Measurements from ENCODE around the gene N4BP2L2.

The N4BP2L2 gene

DNA sequence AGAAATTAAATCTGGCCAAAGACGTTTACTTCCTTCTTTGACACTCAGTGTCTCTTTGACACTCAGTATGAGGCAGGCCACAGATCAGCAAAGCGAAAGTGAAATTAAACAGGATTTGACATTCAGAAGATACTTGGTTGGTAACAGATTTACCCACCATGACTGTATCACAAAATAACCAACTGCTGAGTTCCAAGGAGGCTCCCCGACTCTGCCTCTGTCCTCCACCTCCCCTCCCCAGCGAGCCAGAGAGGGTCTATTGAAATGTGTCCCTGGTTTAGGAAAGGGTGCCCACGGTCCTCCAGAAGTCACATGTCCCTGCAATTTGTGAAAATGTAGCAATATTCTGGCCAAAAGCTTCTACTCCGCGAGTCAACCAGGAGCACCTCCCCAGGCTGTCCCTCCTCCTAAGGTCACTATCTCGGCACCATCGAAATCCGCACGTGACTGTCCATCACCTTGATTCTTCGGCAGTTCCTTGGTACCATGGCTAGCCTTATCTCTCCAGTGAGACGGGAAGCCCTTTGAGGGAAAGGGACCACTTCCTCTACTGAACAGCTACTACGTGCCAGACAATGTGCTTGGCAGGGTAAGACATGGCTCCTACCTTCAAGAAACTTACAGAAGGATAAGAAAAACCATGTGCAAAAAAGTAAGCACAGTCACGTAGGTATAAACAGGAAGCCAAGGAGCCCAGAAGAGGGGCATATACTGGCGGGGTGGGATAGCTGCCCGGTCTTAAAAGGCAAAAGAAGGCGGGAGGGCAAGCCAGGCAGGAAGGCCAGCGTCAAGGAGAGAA lies 112.2 kb downstream of the N4BP2L2 start:
- in situ Hi-C loops (cut with HindIII; ENCODE audit: low pct_ligation_motif_present, low sequenced_read_pairs) = no loop called here
- Histone ChIP-seq H3K27ac (no peak overlapping the region), H3K36me3 (replicated peaks) (no peaks in the 10 kb centered on the region), H3K27me3 (replicated peaks) (no peaks in the 10 kb centered on the region), H3K4me3 (ENCODE audit: low read depth, low read length) (peak overlapping the region; percentile 66)
- DNase-seq = no peak
- TF ChIP-seq, protein P1, sequence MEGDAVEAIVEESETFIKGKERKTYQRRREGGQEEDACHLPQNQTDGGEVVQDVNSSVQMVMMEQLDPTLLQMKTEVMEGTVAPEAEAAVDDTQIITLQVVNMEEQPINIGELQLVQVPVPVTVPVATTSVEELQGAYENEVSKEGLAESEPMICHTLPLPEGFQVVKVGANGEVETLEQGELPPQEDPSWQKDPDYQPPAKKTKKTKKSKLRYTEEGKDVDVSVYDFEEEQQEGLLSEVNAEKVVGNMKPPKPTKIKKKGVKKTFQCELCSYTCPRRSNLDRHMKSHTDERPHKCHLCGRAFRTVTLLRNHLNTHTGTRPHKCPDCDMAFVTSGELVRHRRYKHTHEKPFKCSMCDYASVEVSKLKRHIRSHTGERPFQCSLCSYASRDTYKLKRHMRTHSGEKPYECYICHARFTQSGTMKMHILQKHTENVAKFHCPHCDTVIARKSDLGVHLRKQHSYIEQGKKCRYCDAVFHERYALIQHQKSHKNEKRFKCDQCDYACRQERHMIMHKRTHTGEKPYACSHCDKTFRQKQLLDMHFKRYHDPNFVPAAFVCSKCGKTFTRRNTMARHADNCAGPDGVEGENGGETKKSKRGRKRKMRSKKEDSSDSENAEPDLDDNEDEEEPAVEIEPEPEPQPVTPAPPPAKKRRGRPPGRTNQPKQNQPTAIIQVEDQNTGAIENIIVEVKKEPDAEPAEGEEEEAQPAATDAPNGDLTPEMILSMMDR (IDR thresholded peaks at IDR 0.05; ENCODE audit: low read depth, low read length, missing control alignments) = no peak

DNA sequence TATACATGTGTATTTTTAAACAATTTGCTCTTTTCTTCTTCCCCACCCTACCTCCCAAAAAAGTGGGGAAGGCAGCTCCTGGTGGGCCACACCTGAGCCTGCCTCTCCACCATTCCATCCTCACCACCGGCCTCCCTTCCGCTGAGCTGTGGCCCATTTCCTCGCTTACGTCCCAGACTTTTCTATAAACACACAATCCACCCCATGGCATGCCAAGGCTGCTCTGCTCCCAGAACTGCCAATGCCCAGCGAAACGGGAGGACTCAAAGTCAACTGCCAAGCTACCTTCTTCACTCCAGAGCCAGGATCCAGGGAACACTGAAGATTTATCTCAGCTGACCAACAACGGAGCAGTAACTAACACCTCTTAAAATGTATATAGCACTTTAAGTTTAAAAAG lies 113.4 kb downstream of the N4BP2L2 start:
- H3K27ac ChIP-seq = no peak overlapping the region
- H3K27me3 ChIP-seq (replicated peaks) = no peaks in the 10 kb centered on the region
- no peak for DNase-seq
- in situ Hi-C loops (cut with HindIII; ENCODE audit: low pct_ligation_motif_present, low sequenced_read_pairs) = no loop called here
- TF ChIP-seq, protein P1 (IDR thresholded peaks at IDR 0.05; ENCODE audit: low read depth, low read length, missing control alignments) = no peak
- H3K36me3 ChIP-seq (replicated peaks) = no peaks in the 10 kb centered on the region
- H3K4me3 ChIP-seq (ENCODE audit: low read depth, low read length) = no peak overlapping the region

GRCh38 chr13:32423592-32423991 lies 115.0 kb downstream of the N4BP2L2 start:
- Histone ChIP-seq H3K4me3 (ENCODE audit: low read depth, low read length) (no peak overlapping the region), H3K36me3 (replicated peaks) (no peaks in the 10 kb centered on the region), H3K27ac (no peak overlapping the region), H3K27me3 (replicated peaks) (no peaks in the 10 kb centered on the region)
- TF ChIP-seq, protein P1 (IDR thresholded peaks at IDR 0.05; ENCODE audit: low read depth, low read length, missing control alignments) = no peak
- no peak for DNase-seq
- in situ Hi-C loops (cut with HindIII; ENCODE audit: low pct_ligation_motif_present, low sequenced_read_pairs) = no loop called here

GRCh38 chr13:32419862-32420261 lies 118.7 kb downstream of the N4BP2L2 start:
- TF ChIP-seq, protein P1 (IDR thresholded peaks at IDR 0.05; ENCODE audit: low read depth, low read length, missing control alignments) = no peak
- in situ Hi-C loops (cut with HindIII; ENCODE audit: low pct_ligation_motif_present, low sequenced_read_pairs) = no loop called here
- Histone ChIP-seq H3K27ac (no peak overlapping the region), H3K27me3 (replicated peaks) (no peaks in the 10 kb centered on the region), H3K36me3 (replicated peaks) (no peaks in the 10 kb centered on the region), H3K4me3 (ENCODE audit: low read depth, low read length) (no peak overlapping the region)
- no peak for DNase-seq

- no peak for DNase-seq
- in situ Hi-C loops (cut with HindIII; ENCODE audit: low pct_ligation_motif_present, low sequenced_read_pairs) = no loop called here
- Histone ChIP-seq H3K4me3 (ENCODE audit: low read depth, low read length) (no peak overlapping the region), H3K36me3 (replicated peaks) (no peaks in the 10 kb centered on the region), H3K27me3 (replicated peaks) (no peaks in the 10 kb centered on the region), H3K27ac (no peak overlapping the region)
- TF ChIP-seq, protein P1 (IDR thresholded peaks at IDR 0.05; ENCODE audit: low read depth, low read length, missing control alignments) = no peak
Measured at GRCh38 chr13:32417995-32418394, 120.6 kb downstream of the N4BP2L2 start.

GRCh38 chr13:32415019-32415418 lies 123.6 kb downstream of the N4BP2L2 start:
- H3K4me3 ChIP-seq (ENCODE audit: low read depth, low read length) = no peak overlapping the region
- no peak overlapping the region for H3K27ac ChIP-seq
- in situ Hi-C loops (cut with HindIII; ENCODE audit: low pct_ligation_motif_present, low sequenced_read_pairs) = no loop called here
- H3K36me3 ChIP-seq (replicated peaks) = no peaks in the 10 kb centered on the region
- no peak for DNase-seq
- no peaks in the 10 kb centered on the region for H3K27me3 ChIP-seq (replicated peaks)
- TF ChIP-seq, protein P1 (IDR thresholded peaks at IDR 0.05; ENCODE audit: low read depth, low read length, missing control alignments) = peak; percentile 86

Data from brain microvascular endothelial cell (primary cell).